ENCODE measurements around the gene SOX30.

- TF ChIP-seq CTCF (IDR thresholded peaks at IDR 0.05; ENCODE audit: low read length), result no peak
- no peak for TF ChIP-seq EZH2 (optimal IDR thresholded peaks at IDR 0.05; ENCODE audit: low read depth, low read length)
- no peak for TF ChIP-seq EZH2phosphoT487 (IDR thresholded peaks at IDR 0.05; ENCODE audit: low read length)
These were observed 44.7 kb downstream of the SOX30 start for GRCh38 chr5:157607371-157608161.
